Transverse colon (tissue), 3 donors: ENCODE results near the gene PACRG.

Experiments
- EP300 ChIP-seq: sonication (generic); formaldehyde crosslinking; IDR thresholded peaks from one replicate; pipeline ENCODE4 v1.6.1; 2017; ENCODE audit warnings: antibody characterized with exemption, low read depth
- POLR2A ChIP-seq: fragments of 450-650 bp; IDR thresholded peaks from one replicate; pipeline ENCODE4 v1.6.1; 2016; ENCODE audit warnings: antibody characterized with exemption, mild to moderate bottlenecking, moderate library complexity
- TF ChIP-seq, protein P1 (sequence below), 5 experiments: fragments of 200-600 bp in 3 of 5; fragments of 450-650 bp in 2 of 5; sonication (generic) in 3 of 5; IDR thresholded peaks; 1 replicate in 2 of 5; 2 replicates in 3 of 5; pipeline ENCODE4 v1.5.1; 2016 to 2017; ENCODE audit warnings: antibody characterized with exemption in 5 of 5, inconsistent platforms in 3 of 5, mild to moderate bottlenecking in 2 of 5, moderate library complexity in 1 of 5

DNA sequence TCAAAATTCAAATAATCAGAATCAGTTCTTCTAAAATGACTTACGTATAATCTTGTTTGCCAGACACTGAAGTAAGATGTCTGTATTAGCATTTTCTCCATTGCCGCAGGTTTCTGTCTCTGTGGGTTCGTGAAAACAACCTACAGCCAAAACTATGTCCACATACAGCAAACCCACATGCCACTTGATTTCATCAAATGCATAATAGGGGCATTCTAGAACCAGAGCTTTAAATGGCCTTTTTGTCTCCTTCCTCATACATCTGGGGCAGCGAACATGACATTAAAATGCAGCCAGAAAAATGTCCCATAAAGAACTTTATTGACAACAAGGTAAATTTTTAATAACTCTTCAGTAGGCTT lies 596.5 kb downstream of the PACRG start:
- TF ChIP-seq, protein P1, sequence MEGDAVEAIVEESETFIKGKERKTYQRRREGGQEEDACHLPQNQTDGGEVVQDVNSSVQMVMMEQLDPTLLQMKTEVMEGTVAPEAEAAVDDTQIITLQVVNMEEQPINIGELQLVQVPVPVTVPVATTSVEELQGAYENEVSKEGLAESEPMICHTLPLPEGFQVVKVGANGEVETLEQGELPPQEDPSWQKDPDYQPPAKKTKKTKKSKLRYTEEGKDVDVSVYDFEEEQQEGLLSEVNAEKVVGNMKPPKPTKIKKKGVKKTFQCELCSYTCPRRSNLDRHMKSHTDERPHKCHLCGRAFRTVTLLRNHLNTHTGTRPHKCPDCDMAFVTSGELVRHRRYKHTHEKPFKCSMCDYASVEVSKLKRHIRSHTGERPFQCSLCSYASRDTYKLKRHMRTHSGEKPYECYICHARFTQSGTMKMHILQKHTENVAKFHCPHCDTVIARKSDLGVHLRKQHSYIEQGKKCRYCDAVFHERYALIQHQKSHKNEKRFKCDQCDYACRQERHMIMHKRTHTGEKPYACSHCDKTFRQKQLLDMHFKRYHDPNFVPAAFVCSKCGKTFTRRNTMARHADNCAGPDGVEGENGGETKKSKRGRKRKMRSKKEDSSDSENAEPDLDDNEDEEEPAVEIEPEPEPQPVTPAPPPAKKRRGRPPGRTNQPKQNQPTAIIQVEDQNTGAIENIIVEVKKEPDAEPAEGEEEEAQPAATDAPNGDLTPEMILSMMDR (IDR thresholded peaks at IDR 0.05), result no peak
- TF ChIP-seq POLR2A (no peak), EP300 (no peak)
